ENCODE results near the gene JMJD4. TPM values are rescaled to one million over a fixed set of nuclear protein-coding genes. Genes with fewer than 3 reads are reported as not detected.

JMJD4 gene
- total RNA-seq, 1 experiment from 2014 or later: 20.7 TPM

DNA sequence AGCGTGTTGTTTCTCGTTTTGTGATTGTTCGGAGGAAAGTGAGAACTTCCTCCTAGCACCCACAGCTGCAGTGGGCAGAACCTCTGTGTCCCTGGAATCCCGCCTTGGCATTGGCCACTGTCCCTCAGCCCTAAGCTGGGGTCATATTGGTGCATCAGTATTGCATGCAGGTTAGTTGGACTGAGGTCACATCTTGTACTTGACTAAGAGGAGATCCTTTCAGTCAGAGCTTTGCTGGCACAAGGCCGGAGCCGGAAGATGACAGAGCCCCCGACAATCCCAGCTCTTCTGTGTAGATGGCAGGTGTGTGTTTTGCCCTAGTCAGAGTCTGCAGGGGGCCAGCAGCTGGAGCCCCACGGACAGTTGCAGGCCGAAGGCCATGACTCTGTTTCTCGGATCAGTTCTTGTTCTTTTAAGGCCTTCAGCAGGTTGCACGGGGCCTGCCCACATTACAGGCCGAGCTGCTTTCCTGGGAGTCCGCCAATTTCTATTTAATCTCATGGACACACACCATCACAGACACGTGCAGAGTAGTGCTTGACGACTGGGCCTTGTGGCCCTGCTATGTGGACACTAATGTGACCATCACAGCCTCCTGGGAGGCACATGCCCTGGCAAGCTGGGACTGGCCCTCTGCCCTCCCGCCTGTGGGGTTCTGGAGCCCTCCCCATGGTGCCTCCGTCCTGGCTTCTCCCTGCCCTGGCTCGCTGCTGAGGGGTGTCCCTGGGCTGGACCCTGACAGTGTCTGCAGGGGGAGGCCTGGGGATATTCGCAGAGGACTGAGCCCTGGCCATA lies 15.0 kb upstream of the JMJD4 start:
- TF ChIP-seq, protein P1, sequence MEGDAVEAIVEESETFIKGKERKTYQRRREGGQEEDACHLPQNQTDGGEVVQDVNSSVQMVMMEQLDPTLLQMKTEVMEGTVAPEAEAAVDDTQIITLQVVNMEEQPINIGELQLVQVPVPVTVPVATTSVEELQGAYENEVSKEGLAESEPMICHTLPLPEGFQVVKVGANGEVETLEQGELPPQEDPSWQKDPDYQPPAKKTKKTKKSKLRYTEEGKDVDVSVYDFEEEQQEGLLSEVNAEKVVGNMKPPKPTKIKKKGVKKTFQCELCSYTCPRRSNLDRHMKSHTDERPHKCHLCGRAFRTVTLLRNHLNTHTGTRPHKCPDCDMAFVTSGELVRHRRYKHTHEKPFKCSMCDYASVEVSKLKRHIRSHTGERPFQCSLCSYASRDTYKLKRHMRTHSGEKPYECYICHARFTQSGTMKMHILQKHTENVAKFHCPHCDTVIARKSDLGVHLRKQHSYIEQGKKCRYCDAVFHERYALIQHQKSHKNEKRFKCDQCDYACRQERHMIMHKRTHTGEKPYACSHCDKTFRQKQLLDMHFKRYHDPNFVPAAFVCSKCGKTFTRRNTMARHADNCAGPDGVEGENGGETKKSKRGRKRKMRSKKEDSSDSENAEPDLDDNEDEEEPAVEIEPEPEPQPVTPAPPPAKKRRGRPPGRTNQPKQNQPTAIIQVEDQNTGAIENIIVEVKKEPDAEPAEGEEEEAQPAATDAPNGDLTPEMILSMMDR (conservative IDR thresholded peaks at IDR 0.05; ENCODE audit: low read depth, low read length): no peak
- no peak for TF ChIP-seq EZH2 (IDR thresholded peaks at IDR 0.05; ENCODE audit: borderline replicate concordance, low read depth, low read length, poor library complexity, severe bottlenecking)
- H3K4me1 ChIP-seq (ENCODE audit: insufficient read depth, low read length, poor library complexity, severe bottlenecking): no peaks in the 10 kb centered on the region
- ChIA-PET CTCF (no interaction called here), POLR2A (ENCODE audit: low non-redundant PET) (no interaction called here)
- no TSS peak for BruUV-seq (replicated peaks)
- no peaks in the 10 kb centered on the region for H3K9me3 ChIP-seq (ENCODE audit: low read depth, low read length, poor library complexity, severe bottlenecking)
- intact Hi-C loops (cut with micrococcal nuclease; ENCODE audit: unreplicated experiment): no loop called here
- H3K27me3 ChIP-seq (replicated peaks; ENCODE audit: insufficient read depth, low read depth, low read length, poor library complexity): no peaks in the 10 kb centered on the region
- no peak overlapping the region for H3K27ac ChIP-seq (ENCODE audit: low read depth, low read length, poor library complexity, severe bottlenecking)
- no peak for DNase-seq (ENCODE audit: low spot score)
- no peak overlapping the region for H3K4me3 ChIP-seq (ENCODE audit: low read depth, low read length, poor library complexity, severe bottlenecking)
- H3K36me3 ChIP-seq (ENCODE audit: insufficient read depth, low read length, poor library complexity, severe bottlenecking): peaks cover 3% of the 10 kb centered on the region

DNA sequence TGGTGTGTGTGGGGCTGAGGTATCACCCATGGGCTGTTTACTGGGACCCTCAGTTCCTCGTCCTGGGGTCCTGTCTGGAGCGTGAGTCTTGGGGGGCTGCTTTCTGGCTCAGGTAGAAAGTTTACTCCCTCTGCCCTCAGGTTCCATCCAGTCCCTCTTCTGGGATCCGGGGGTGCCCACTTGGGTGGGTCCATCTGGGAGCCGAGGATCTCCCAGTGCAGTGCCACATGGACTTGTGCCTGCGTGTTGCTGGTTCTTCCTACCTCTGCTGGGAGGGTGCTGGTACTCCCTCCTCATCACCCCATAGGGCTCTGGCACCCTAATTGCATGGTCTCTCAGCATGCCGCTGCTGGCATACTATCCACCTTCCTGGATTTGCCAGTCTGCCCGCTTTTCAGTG lies 14.1 kb upstream of the JMJD4 start:
- Histone ChIP-seq H3K27ac (ENCODE audit: low read depth, low read length, poor library complexity, severe bottlenecking) (no peak overlapping the region), H3K36me3 (ENCODE audit: insufficient read depth, low read length, poor library complexity, severe bottlenecking) (peaks cover 3% of the 10 kb centered on the region), H3K4me1 (ENCODE audit: insufficient read depth, low read length, poor library complexity, severe bottlenecking) (no peaks in the 10 kb centered on the region), H3K27me3 (replicated peaks; ENCODE audit: insufficient read depth, low read depth, low read length, poor library complexity) (no peaks in the 10 kb centered on the region), H3K9me3 (ENCODE audit: low read depth, low read length, poor library complexity, severe bottlenecking) (no peaks in the 10 kb centered on the region), H3K4me3 (ENCODE audit: low read depth, low read length, poor library complexity, severe bottlenecking) (no peak overlapping the region)
- TF ChIP-seq, protein P1 (conservative IDR thresholded peaks at IDR 0.05; ENCODE audit: low read depth, low read length): no peak
- TF ChIP-seq EZH2 (IDR thresholded peaks at IDR 0.05; ENCODE audit: borderline replicate concordance, low read depth, low read length, poor library complexity, severe bottlenecking): no peak
- BruUV-seq (replicated peaks): TSS peak; percentile 10
- DNase-seq (ENCODE audit: low spot score): no peak
- CTCF ChIA-PET: no interaction called here
- intact Hi-C loops (cut with micrococcal nuclease; ENCODE audit: unreplicated experiment): no loop called here
- POLR2A ChIA-PET (ENCODE audit: low non-redundant PET): no interaction called here

DNA sequence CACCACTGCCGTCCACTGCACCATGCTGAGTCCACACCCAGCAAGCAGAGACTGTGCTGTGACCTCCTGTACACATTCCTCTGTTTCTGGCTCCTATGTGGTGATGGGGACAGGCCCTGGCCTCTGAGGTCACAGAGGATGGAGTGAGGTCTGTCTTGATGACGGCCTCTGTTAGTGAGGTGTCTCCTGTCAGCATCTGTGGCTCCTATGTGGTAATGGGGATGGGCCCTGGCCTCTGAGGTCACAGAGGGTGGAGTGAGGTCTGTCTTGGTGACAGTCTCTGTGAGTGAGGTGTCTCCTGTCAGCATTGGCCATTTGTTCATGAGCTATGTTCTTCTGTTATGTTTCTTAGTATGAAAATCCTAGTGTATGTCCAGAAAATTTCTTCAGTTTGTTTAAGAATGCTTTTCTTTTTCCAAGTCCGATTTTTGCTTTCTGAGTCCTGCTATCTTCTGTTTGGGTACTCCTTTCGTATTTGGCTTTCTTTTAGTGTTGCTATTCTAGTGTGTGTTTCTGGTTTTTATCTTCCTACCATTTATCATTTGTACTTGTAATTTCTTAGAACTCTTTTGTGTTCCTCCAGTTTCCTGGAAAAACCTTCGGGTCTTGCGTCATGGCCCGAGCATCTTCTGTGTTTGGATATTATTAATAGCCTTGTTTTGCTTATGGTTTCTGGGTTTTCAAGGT lies 13.5 kb upstream of the JMJD4 start:
- no peak for TF ChIP-seq EZH2 (IDR thresholded peaks at IDR 0.05; ENCODE audit: borderline replicate concordance, low read depth, low read length, poor library complexity, severe bottlenecking)
- TF ChIP-seq, protein P1 (conservative IDR thresholded peaks at IDR 0.05; ENCODE audit: low read depth, low read length): no peak
- H3K27me3 ChIP-seq (replicated peaks; ENCODE audit: insufficient read depth, low read depth, low read length, poor library complexity): no peaks in the 10 kb centered on the region
- BruUV-seq (replicated peaks): no TSS peak
- H3K27ac ChIP-seq (ENCODE audit: low read depth, low read length, poor library complexity, severe bottlenecking): no peak overlapping the region
- DNase-seq (ENCODE audit: low spot score): no peak
- CTCF ChIA-PET: no interaction called here
- POLR2A ChIA-PET (ENCODE audit: low non-redundant PET): interaction anchor here (0.7 kb wide), 1 partner anchor 29 kb away, joined by 3 read pairs; no protein-coding TSS in a partner anchor
- intact Hi-C loops (cut with micrococcal nuclease; ENCODE audit: unreplicated experiment): no loop called here
- H3K4me3 ChIP-seq (ENCODE audit: low read depth, low read length, poor library complexity, severe bottlenecking): no peak overlapping the region
- H3K4me1 ChIP-seq (ENCODE audit: insufficient read depth, low read length, poor library complexity, severe bottlenecking): no peaks in the 10 kb centered on the region
- no peaks in the 10 kb centered on the region for H3K9me3 ChIP-seq (ENCODE audit: low read depth, low read length, poor library complexity, severe bottlenecking)
- peaks cover 3% of the 10 kb centered on the region for H3K36me3 ChIP-seq (ENCODE audit: insufficient read depth, low read length, poor library complexity, severe bottlenecking)
